Astrocyte (in vitro differentiated cells and primary cell): ENCODE measurements around the gene XPNPEP3.

ENCODE experiments used
- EZH2 ChIP-seq: IDR thresholded peaks from 2 replicates; pipeline ENCODE4 v1.6.1; 2012; ENCODE audit warnings: mild to moderate bottlenecking, low read length, inconsistent platforms; ENCODE audit not compliant: insufficient read depth
- TF ChIP-seq, protein P1 (sequence below): IDR thresholded peaks from 2 replicates; pipeline ENCODE4 v1.5.1; 2011; ENCODE audit warnings: low read depth, mild to moderate bottlenecking, inconsistent platforms, low read length, moderate library complexity; ENCODE audit not compliant: insufficient read depth

GRCh38 chr22:40966726-40967085 lies 109.8 kb downstream of the XPNPEP3 start:
- TF ChIP-seq, protein P1, sequence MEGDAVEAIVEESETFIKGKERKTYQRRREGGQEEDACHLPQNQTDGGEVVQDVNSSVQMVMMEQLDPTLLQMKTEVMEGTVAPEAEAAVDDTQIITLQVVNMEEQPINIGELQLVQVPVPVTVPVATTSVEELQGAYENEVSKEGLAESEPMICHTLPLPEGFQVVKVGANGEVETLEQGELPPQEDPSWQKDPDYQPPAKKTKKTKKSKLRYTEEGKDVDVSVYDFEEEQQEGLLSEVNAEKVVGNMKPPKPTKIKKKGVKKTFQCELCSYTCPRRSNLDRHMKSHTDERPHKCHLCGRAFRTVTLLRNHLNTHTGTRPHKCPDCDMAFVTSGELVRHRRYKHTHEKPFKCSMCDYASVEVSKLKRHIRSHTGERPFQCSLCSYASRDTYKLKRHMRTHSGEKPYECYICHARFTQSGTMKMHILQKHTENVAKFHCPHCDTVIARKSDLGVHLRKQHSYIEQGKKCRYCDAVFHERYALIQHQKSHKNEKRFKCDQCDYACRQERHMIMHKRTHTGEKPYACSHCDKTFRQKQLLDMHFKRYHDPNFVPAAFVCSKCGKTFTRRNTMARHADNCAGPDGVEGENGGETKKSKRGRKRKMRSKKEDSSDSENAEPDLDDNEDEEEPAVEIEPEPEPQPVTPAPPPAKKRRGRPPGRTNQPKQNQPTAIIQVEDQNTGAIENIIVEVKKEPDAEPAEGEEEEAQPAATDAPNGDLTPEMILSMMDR: no peak
- TF ChIP-seq EZH2: no peak
